ENCODE measurements around the gene CDK2. TPM values are rescaled to one million over a fixed set of nuclear protein-coding genes. Genes with fewer than 3 reads are reported as not detected.

CDK2 gene
- total and polyA plus RNA-seq, 2 of the 4 experiments (the other 2 are of a cell fraction), result 42.5 to 61.7 TPM

- no peaks in the 10 kb centered on the region for H3K27me3 ChIP-seq (ENCODE audit: control insufficient read depth, insufficient read depth, low read length)
- CTCF ChIA-PET, result no interaction called here
- H2BK15ac ChIP-seq (ENCODE audit: low read depth, low read length), result no peak overlapping the region
- H4K91ac ChIP-seq (ENCODE audit: insufficient read depth, low read depth, low read length), result no peak overlapping the region
- no peak overlapping the region for H3K18ac ChIP-seq (ENCODE audit: low read depth, low read length)
- no peak overlapping the region for H3K9ac ChIP-seq (ENCODE audit: low read depth, low read length)
- H2AFZ ChIP-seq (replicated peaks; ENCODE audit: low read length, poor library complexity), result no peak overlapping the region
- H3K4me2 ChIP-seq (ENCODE audit: low read depth, low read length), result no peak overlapping the region
- H3K79me1 ChIP-seq (ENCODE audit: low read depth in 1 of 2, low read length in 2 of 2), result peaks cover 0 to 13% of the 10 kb centered on the region in 2 experiments; a peak in 3 of 4 replicates
- H3K36me3 ChIP-seq (ENCODE audit: control insufficient read depth, insufficient read depth, low read length), result no peaks in the 10 kb centered on the region; the same call in 1 of the 2 replicates
- no peak overlapping the region for H3K27ac ChIP-seq (ENCODE audit: insufficient read depth, low read length)
- ATAC-seq (ENCODE audit: low read depth) (no peak), DNase-seq (no peak)
- no peaks in the 10 kb centered on the region for H4K20me1 ChIP-seq (ENCODE audit: insufficient read depth, low read length)
- no peak overlapping the region for H4K5ac ChIP-seq (ENCODE audit: low read depth, low read length)
- no peak overlapping the region for H4K8ac ChIP-seq (ENCODE audit: low read depth in 2 of 2, low read length in 2 of 2)
- in situ Hi-C loops (cut with MboI; ENCODE audit: low sequenced_read_pairs), result no loop called here
- H3K14ac ChIP-seq (replicated peaks; ENCODE audit: low read depth, low read length), result no peak overlapping the region
- H3K4me1 ChIP-seq (ENCODE audit: control insufficient read depth, insufficient read depth, low read length), result peaks cover 17% of the 10 kb centered on the region
- H2BK5ac ChIP-seq (ENCODE audit: low read depth, low read length, poor library complexity, severe bottlenecking), result no peak overlapping the region
- no peak overlapping the region for H2AK9ac ChIP-seq (replicated peaks; ENCODE audit: low read depth, low read length, poor library complexity)
- H3K9me3 ChIP-seq (ENCODE audit: control insufficient read depth, insufficient read depth, low read length), result no peaks in the 10 kb centered on the region
- H2BK120ac ChIP-seq (ENCODE audit: low read depth, low read length), result no peak overlapping the region
- POLR2A ChIA-PET (ENCODE audit: unreplicated experiment), result no interaction called here
- H3K4ac ChIP-seq (ENCODE audit: low read depth, low read length), result no peak overlapping the region
- dilution Hi-C loops (cut with HindIII; ENCODE audit: low sequenced_read_pairs, unreplicated experiment), result no loop called here
- WGBS, 2 experiments (ENCODE audit: extremely low coverage in 2 of 2, insufficient read length in 1 of 2), result no CpG with 5 or more reads among the region's 4 CpGs
- TF ChIP-seq BHLHE40 (IDR thresholded peaks at IDR 0.05; ENCODE audit: low read depth, low read length) (no peak), RFX5 (IDR thresholded peaks at IDR 0.05; ENCODE audit: low read depth, low read length) (no peak), FOS (IDR thresholded peaks at IDR 0.05; ENCODE audit: low read depth, low read length) (no peak), MAFK (IDR thresholded peaks at IDR 0.05; ENCODE audit: low read depth, low read length) (no peak), CHD1 (IDR thresholded peaks at IDR 0.05; ENCODE audit: low read depth, low read length) (no peak), SMC3 (IDR thresholded peaks at IDR 0.05; ENCODE audit: low read depth, low read length) (no peak)
- TF ChIP-seq, protein P1, sequence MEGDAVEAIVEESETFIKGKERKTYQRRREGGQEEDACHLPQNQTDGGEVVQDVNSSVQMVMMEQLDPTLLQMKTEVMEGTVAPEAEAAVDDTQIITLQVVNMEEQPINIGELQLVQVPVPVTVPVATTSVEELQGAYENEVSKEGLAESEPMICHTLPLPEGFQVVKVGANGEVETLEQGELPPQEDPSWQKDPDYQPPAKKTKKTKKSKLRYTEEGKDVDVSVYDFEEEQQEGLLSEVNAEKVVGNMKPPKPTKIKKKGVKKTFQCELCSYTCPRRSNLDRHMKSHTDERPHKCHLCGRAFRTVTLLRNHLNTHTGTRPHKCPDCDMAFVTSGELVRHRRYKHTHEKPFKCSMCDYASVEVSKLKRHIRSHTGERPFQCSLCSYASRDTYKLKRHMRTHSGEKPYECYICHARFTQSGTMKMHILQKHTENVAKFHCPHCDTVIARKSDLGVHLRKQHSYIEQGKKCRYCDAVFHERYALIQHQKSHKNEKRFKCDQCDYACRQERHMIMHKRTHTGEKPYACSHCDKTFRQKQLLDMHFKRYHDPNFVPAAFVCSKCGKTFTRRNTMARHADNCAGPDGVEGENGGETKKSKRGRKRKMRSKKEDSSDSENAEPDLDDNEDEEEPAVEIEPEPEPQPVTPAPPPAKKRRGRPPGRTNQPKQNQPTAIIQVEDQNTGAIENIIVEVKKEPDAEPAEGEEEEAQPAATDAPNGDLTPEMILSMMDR (conservative IDR thresholded peaks at IDR 0.05; ENCODE audit: low read depth, low read length), result no peak
- TF ChIP-seq, protein P2, sequence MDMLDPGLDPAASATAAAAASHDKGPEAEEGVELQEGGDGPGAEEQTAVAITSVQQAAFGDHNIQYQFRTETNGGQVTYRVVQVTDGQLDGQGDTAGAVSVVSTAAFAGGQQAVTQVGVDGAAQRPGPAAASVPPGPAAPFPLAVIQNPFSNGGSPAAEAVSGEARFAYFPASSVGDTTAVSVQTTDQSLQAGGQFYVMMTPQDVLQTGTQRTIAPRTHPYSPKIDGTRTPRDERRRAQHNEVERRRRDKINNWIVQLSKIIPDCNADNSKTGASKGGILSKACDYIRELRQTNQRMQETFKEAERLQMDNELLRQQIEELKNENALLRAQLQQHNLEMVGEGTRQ (IDR thresholded peaks at IDR 0.05; ENCODE audit: low read depth, low read length), result no peak
- TF ChIP-seq, protein P3, sequence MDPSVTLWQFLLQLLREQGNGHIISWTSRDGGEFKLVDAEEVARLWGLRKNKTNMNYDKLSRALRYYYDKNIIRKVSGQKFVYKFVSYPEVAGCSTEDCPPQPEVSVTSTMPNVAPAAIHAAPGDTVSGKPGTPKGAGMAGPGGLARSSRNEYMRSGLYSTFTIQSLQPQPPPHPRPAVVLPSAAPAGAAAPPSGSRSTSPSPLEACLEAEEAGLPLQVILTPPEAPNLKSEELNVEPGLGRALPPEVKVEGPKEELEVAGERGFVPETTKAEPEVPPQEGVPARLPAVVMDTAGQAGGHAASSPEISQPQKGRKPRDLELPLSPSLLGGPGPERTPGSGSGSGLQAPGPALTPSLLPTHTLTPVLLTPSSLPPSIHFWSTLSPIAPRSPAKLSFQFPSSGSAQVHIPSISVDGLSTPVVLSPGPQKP (IDR thresholded peaks at IDR 0.05; ENCODE audit: borderline replicate concordance, low read depth, low read length), result no peak
- no peak overlapping the region for H3K56ac ChIP-seq (ENCODE audit: extremely low read depth, insufficient read depth, low read length)
- BruUV-seq (replicated peaks), result no TSS peak
- peaks cover 11% of the 10 kb centered on the region; the same call in 1 of the 2 replicates for H3K9me1 ChIP-seq (ENCODE audit: insufficient read depth, low read length)
- H2BK20ac ChIP-seq (ENCODE audit: low read depth, low read length), result no peak overlapping the region
- H2AK5ac ChIP-seq (ENCODE audit: low read depth, low read length), result no peak overlapping the region
- intact Hi-C loops (cut with micrococcal nuclease), result no loop called here
- H3K23ac ChIP-seq (ENCODE audit: low read depth, low read length), result no peak overlapping the region
- H3K4me3 ChIP-seq (ENCODE audit: insufficient read depth, low read depth, low read length), result no peak overlapping the region
Measured at GRCh38 chr12:56017181-56017580, 50.6 kb downstream of the CDK2 start.
